SIG-M5 (cell line): ENCODE data around the gene CLDN19.
"Not testable (repeated sequence)": the region's sequence is repeated elsewhere in the genome, so short reads cannot be mapped to it uniquely, and the experiment has no call there.

Source experiments
- DNase-seq: peaks from one replicate; lab custom pipeline; 2025; lab: John Stamatoyannopoulos, UW

Gene CLDN19

DNA sequence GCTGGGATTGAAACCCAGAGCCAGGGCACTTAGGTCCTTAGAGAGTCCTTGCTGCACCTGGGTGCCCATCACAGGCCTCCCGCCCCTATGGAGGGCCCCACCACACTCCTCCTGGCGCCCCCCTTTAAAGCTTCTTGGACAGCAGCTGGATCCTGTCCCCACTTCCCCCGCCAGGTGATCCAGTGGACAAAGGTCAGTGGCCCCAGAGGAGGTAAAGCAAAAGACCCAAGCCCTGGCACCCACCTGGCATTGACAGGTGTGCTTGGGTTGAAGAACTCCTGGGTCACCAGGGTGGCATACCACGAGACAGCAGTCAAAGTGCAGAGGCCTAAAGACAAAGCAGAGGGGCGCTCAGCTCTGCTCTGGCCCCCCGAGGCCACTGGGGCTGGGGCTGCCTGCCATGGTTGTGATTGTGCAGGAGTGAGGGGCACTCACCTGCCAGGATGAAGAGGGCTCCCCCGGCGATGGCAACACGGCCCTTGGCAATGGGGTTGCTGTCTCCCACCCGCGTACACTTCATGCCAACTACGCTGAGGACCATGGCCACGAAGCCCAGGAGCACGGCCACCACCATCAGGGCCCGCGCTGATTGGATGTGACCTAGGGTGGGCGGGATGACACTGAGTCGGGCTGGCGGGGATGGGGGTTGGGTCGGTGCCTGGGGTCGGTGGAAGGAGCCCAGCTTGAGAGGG, 1.9 kb downstream of the CLDN19 start:
- no peak for DNase-seq

DNA sequence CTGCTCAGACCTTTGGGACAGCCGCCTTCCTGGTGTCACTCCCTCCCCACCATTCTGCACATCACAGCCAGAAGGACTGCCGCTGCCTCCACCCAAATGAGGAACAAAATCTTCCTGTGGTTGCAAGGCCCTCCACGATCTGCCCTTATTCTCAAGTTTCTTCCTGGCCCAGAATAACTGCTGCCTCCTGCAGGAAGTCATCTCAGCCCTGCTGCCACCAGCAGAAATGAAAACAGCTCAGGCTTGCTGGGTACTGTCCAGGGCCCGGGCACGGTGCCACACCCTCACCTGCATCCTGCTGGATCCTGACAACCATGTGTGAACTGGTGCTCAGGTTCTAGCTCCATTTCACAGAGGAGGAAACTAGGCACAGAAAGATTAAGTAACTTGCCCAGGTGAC, 2.8 kb downstream of the CLDN19 start:
- peak; percentile 22 for DNase-seq

DNA sequence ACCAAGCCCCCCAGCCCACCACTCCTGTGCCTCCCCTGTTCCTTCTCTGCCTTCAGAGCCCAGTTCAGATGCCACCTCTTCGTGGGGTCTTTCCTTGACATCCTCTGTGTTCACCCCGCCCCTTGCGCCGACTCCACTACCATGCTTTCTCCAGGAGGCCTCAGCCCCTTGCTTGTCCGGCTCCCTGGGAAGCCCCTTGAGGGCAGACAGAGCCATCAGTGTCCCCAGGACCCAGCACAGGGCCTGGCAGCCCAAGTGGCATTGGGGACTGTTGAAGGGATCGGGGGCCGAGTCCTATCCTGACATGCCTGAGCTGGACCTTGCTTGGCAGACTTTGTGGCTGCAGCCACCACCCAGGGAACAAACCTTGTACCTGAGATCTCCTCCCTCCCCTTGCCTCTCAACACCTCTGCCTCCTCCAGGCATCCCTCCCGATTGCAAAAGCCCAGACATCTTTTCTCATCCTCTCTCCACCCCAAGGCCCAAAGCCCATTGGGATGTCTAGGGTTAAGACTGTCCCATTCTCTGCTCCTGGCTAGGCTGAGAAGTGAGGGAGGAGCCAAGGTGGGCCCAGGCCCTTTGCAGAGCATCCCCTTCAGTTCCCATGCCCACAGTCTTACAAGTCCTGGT, 3.4 kb downstream of the CLDN19 start:
- no peak for DNase-seq

DNA sequence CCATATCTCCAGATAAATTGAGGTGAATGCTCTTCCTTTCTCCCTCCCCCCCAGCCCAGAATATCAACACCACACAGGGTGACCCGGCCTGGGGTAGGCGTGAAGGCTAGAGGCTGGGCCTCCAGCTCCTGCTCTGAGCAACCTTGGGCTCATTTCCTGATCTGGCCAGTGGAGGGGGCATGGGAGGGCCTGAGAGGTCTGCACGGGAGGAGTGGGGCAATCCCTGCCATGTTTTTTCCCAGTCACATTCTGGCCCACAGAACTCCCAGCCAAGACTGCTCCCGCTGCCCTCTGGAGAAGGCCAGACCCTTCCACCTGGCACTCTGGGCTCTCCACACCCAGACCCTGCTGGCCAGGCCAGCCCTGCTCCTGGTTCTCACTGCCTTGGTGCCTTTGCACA, 3.9 kb downstream of the CLDN19 start:
- DNase-seq, result no peak

DNA sequence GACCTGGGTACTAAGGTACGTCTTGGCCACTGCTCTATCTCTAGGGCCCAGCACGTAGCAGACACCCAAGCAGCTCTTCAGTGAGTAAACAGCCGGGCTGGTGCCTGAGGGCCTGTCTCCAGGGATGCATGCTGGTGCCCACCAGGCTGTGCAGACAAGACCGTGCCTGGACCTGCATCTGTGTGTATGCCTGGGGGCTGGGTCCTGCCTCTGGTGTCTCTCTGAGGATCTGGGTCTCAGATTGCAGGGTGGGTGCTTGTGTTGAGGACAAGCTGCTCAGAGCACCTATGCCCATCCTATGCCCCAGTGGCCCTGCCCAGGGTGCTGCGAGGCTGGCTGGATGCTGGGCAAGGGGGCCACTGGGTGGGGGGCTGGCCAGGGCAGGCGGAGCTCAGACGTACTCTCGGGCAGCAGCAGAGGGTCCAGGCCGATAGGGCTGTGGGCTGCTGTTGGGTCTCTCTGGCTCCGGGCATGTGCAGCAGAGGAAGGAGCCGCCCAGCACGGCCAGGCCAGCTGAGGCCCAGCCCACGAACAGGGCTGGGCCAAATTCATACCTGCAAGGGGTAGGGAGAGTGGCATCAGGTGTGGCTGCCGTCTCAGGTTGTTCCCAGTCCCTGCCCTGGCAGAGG, 4.4 kb downstream of the CLDN19 start:
- DNase-seq, result no peak

DNA sequence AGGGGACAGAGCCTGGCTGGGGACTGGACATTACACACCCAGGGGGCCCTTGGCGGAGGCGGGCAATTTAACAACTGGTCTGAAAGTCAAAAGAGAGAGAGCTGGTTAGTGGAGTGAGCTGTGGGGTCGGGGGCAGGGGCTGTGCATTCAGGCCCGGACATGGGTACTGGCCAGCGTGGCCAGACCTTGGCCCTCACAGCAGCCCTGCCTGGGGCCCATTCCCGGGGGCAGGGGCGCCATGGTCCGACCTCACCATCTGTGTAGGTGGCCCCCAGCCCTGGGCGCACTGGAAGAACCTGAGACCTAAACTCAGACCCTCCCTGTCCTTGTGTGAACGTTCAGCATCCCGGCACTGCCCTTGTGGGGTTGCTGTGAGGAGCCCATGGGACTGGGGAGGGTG, 5.0 kb downstream of the CLDN19 start:
- DNase-seq, result no peak

DNA sequence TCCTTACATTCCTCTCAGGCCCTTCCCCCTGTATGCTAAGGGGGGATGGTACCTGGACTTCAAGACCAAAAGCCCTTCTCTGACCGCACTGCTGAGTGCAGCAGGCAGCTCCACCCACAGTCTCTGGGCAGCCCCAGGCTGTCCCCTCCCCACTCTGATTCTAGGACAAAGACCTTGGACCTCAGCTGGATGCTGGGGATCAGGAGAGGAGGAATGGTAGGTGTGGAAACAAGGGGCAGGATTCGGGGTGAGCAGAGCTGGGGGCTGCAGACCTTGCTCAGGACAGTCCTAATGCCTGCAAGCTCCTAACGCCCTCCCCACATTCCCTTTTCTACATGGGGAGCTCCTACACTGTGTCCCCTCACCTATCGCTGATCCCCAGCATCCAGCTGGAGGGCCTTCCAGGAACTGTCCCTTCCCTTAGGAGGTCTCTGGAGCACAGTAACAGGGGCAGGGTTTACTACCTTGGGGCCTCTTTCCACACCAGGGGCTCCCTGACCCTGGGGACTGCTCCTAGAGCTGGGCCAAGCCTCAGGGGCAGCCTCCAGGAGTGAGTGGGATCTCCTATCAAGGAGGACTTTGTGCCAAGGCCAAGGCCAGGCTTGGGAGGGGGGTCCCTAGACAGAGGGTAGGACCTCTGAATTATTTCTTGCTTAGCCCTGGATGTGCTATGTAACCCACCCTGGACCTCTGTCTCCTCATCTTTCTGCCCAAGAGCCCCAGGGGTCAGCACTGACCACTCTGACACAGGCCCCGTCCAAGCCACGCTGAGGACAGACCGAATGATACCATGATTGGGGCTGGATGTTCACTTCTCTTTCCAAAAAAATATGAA, 5.6 kb downstream of the CLDN19 start:
- DNase-seq, result no peak

DNA sequence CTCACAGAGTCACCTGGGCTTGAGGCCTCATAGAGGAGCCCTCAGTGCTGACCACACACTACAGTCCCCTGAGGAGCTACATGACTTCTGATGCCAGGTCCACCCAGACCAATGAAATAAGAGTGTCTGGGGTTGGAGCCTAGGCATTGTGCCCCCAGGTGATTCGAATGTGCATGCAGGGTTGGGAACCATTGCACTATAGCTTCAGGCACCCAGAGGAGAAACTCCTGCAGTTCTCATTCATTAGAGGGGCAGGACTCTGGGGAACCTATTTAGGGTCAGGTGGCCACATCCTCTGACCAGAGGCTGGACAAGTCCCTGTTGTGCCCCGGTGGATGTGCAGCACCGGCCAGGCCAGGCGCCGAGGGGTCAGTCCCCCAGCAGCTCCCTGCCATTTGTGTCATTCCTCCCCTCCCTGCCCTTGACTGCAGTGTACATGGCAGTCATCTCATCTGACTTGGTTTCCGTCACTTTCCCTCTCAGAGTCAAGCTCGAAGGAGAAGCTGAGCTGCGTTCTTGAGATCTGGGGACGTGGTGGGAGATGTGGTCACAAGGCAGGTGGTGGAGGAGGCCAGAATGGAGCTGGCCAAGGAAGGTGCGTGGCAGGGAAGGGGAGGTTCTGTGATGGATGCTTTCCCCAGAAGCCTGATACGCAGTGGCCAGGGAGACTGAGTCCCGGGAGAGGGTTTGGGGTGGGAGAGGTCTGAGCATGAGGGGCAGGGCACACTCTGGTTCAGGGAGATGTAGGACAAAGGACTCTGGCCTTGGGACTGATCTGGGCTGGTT, 6.4 kb downstream of the CLDN19 start:
- DNase-seq, result no peak

DNA sequence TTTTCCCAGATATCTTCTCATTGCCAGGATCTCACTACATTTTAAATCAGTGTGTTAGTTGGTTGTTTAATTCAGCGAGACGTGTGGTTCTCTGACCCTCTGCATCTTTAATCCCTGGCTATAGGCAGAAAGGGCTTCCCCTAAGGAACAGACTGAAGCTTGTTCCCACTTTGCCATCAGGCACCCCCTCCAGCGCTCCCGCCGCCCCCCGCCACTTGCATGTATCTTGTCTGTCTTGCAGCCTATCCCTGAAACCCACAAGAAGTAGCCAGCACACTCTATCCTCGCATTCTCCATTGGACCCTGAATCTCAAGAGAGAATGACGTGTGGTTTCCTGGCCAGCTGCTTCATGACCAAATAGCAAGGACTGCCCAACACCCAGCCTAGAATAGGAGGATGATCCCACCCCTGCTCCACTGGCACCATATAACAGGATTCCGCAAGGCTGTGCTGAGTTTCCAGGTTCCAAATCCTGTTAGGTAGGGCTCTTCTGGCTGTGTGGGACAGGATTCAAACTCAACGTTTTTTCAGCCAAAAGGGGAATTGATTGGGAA, 7.8 kb downstream of the CLDN19 start:
- DNase-seq, result no peak

DNA sequence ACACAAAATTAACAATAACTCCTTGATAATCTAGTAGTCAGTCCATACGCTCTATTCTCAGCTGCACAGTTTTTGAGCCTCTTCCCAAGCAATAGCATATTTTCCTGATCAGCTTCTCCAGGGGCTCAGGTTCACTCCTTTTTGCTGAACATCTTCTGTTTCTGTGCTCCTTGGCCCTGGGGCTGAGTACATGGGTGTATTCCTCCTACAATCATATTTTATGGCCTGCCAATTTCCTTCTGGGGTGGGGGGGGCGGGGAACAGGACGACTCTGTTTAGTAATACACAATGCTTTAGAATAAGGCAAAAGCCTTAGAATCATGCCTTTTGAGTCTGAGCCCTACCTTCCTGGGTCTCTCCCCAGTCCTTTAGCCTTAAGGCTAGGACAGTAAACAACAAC, 8.5 kb downstream of the CLDN19 start:
- DNase-seq, result no peak

DNA sequence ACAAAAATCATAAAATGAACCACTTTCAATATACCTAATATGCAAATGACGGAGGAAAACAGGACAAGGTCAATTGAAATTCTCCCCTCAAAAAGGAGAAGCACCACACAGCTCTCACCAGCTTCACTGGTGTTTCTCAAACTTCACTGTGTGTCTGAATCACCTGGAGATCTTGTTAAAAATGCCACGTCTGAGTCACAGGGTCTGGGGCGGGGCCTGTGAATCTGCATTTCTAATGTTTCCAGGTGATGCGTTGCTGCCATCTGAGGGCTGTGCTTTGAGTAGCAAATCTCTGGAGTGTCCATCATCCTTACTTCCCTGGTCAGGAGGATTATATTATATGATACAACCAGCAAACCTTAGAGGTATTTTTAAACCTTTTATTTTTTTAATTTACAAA, 9.0 kb downstream of the CLDN19 start:
- no peak for DNase-seq

DNA sequence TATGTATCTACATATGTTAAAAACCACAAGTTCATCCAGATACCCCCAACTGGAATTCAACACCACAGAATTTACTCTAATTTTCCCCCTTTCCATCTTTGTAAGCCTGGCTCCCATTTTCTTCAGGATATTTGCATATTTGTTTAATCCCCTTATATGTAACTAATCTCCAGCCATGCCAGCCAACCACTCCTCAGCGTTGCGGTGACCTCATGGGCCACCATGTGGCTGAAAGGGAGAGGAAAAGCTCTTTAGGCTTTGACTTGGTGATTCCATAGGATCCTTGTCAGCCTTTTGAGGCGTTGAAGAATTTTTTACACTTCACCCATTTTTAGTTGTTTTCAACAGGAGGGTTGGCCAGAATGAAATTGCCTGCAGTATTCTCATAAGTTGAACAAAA, 10.0 kb downstream of the CLDN19 start:
- no peak for DNase-seq

DNA sequence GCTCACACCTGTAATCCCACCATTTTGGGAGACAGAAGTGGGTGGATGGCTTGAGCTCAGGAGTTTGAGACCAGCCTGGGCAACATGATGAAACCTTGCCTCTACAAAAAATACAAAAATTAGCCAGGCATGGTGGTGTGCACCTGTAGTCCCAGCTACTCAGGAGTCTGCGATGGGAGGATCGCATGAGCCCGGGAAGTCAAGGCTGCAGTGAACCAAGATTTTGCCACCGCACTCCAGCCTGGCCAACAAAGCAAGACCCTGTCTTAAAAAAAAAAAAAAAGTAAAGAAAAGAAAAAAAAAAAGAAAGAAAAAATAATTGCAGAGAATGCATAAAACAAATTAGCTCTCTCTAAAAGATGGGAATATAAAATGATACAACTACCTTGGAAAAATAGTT, 14.2 kb downstream of the CLDN19 start:
- DNase-seq, result not testable (repeated sequence)

DNA sequence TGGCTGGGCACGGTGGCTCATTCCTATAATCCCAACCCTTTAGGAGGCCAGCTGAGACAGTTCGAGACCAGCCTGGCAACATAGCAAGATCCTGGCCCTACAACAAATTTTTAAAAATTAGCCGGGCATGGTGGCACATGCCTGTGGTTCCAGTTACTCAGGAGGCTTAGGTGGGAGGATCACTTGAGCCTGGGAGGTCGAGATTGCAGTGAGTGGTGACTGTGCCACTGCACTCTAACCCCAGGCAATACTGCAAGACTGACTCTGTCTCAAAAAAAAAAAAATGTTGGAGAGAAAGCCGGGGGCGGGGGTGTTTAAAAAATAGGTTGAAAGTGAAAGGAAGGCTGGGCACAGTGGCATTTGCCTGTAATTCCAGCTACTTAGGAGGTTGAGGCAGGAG, 16.5 kb downstream of the CLDN19 start:
- DNase-seq, result no peak

DNA sequence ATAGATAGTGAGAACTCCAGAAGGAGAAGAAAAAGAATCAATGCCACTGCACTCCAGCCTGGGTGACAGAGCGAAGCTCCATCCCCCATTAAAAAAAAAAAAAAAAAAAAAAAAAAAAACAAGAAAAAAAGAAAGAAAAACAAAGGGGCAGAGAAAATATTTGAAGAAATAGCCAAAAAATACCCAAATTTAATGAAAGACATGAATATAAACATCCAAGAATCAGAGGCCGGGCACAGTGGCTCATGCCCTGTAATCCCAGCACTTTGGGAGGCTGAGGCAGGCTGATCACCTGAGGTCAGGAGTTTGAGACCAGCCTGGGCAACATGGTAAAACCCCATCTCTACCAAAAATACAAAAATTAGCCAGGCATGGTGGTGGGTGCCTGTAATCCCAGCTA, 17.6 kb downstream of the CLDN19 start:
- not testable (repeated sequence) for DNase-seq

DNA sequence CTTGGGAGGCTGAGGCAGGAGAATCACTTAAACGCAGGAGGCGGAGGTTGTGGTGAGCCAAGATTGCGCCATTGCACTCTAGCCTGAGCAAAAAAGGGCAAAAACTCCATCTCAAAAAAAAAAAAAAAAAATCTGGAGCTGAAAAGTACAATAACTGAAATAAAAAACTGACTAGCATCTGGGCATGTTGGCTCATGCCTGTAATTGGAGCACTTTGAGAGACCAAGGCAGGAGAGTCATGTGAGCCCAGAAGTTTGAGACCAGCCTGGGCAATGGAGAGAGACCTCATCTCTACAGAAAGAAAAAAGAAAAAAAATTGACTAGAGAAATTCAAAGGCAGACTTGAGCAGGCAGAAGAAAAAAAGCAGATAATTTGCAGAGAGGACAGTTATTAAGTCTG, 18.1 kb downstream of the CLDN19 start:
- DNase-seq, result no peak

DNA sequence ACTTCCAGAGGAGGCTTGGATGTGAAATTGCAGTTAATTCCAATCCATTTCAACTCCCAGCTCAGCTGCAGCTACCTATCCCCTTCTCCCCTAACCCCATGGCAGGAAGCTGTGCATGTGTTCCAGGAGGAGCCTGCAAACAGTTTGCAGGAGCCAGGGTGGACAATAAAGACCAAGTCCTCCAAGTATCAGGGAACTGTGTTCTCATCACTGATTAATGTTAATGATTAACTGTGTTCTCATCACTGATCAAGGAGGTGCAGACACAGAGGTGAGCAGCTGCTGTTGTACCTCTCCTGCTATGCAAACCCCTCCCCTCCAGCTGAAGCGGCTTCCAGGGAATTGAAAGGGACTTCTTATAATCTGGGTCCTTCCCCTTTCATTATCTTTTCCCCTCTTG, 19.2 kb downstream of the CLDN19 start:
- DNase-seq, result no peak

DNA sequence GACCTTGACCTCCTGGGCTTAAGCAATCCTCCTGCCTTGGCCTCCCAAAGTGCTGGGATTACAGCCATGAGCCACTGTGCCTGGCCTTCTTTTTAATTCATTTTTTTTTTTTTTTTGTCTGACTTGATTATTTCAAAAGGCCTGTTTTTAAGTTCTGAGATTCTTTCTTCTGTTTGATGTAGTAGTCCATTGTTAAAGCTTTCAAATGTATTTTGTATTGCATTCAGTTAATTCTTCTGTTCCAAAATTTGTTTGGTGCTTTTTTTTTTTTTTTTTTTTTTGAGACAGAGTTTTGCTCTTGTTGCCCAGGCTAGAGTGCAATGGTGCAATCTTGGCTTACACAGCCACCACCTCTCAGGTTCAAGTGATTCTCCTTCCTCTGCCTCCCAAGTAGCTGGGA, 25.6 kb downstream of the CLDN19 start:
- not testable (repeated sequence) for DNase-seq

DNA sequence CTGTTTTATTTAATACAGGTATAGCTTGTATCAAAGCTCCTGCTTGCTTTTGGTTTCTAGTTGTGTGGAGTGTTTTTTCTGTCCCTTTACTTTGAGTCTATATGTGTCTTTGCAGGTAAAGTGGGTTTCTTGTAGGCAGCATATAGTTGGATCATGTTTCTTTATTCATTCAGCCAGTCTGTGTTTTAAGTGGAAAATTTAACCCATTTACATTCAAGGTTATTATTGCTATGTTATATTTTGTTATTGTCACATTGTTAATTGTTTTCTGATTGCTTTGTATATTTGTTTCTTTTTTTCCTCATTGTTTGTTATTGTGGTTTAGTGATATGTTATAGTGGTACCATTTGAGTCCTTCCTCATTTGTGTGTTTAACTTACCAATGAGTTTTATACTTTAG, 26.7 kb downstream of the CLDN19 start:
- DNase-seq, result no peak

DNA sequence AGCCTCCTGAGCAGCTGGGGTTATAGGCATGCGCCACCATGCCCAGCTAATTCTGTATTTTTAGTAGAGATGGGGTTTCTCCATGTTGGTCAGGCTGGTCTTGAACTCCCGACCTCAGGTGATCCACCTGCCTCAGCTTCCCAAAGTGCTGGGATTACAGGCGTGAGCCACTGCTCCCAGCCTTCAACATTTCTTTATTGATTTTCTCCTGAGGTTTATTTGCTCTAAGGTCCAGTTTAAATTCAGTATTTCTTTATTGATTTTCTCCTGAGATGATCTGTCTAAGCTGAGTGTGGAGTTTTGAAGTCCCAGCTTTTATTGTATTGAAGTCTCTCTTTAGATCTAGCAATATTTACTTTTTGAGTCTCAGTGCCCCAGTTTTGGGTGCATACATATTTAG, 27.2 kb downstream of the CLDN19 start:
- DNase-seq, result not testable (repeated sequence)

DNA sequence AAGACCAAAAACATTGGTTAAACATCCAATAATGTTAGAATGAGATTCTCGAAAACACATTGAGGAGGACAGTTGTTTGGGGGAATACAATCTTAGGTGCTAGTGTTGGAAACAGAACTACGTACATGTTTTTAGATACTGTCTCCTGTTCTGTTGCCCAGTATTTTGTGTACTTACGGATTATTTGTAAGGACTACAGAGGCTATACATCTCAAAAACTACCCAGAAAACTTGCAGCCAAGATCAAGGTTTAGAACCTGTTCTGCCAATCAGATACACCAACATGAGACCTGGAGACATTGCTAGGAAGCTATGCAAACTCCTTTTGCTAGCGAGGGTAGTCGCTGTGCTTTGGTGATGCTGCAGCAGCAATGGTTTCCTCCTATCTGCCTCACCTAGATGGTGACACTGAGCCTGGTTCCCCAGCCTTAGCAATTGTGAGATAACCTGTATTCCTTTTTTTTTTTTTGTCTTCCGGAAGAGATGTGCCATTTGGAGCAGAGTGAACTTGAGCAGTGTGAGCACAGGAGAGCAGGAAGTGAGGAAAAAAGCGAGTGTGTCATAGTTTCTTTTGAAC, 36.1 kb downstream of the CLDN19 start:
- no peak for DNase-seq
